HL-60 (cell line): Measurements from ENCODE around the gene CEP350.

Experiments used
- DNase-seq, 2 experiments: peaks; one replicate each; pipeline ENCODE4 v3.0.0-alpha.2; 2010 to 2020; ENCODE audit warnings: low read depth in 1 of 2, low spot score in 1 of 2
- H3K27ac ChIP-seq: fragments of 250-450 bp; sonication (Bioruptor Pico); replicated peaks from 2 replicates; pipeline ENCODE4 v1.5.1; 2020; ENCODE audit warnings: mild to moderate bottlenecking, moderate library complexity
- H3K27me3 ChIP-seq: fragments of 250-450 bp; sonication (Bioruptor Pico); 2 replicates; pipeline ENCODE4 v1.5.1; 2021; ENCODE audit warnings: mild to moderate bottlenecking, moderate library complexity; ENCODE audit not compliant: insufficient read depth, poor library complexity, severe bottlenecking
- H3K4me3 ChIP-seq: replicated peaks from 2 replicates; pipeline ENCODE4 v1.5.1; 2011; ENCODE audit warnings: mild to moderate bottlenecking, control low read depth, low read length; ENCODE audit not compliant: insufficient read depth
- GABPA ChIP-seq: IDR thresholded peaks from 2 replicates; pipeline ENCODE4 v1.6.1; 2012; ENCODE audit warnings: low read depth
- POLR2AphosphoS5 ChIP-seq: IDR thresholded peaks from 2 replicates; pipeline ENCODE4 v1.6.1; 2012; ENCODE audit warnings: low read depth
- REST ChIP-seq: IDR thresholded peaks from 2 replicates; pipeline ENCODE4 v1.6.1; 2012; ENCODE audit warnings: low read depth; ENCODE audit not compliant: insufficient replicate concordance
- SPI1 ChIP-seq: IDR thresholded peaks from 2 replicates; pipeline ENCODE4 v1.6.1; 2012; ENCODE audit warnings: low read depth, mild to moderate bottlenecking, borderline replicate concordance
- TF ChIP-seq, protein P1 (sequence below): IDR thresholded peaks from one replicate; pipeline ENCODE4 v1.5.1; 2011; ENCODE audit warnings: low read length, control low read depth, inconsistent platforms; ENCODE audit not compliant: insufficient read depth

The CEP350 gene

DNA sequence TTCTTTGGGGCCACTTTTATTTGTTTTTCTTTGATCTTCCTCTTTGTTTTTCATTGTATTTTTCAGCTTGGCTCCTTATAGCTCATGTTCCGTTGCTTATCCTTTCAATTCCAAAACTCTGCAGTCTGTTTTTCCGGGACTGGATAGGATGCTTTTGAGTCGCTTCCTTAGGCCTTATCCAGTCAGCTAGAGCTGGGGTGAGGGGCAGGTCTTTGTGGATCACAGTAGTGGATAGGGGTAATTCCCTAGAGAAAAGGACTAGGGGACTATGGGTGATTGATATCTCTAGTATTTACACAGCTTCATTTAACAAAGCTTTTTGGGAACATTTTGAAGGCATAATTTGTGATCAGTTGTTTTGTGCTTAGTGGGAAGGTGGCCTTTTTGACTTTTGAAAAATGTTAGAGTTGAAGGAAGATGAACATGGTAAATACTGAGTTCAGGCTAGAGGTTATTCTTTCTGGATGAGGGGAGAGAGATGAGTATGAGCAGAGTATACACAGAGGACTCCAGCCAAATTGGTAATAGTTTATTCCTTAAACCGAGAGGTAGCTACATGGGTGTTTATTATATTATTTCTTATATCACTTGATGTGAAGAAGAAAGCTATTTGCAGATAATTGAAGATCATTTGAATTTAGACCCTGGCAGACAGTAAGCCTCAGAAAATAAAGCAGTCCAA is 22.5 kb downstream of the CEP350 start:
- Histone ChIP-seq H3K4me3 (no peak overlapping the region), H3K27me3 (no peaks in the 10 kb centered on the region), H3K27ac (no peak overlapping the region)
- no peak for DNase-seq
- TF ChIP-seq REST (no peak), POLR2AphosphoS5 (no peak)
- TF ChIP-seq, protein P1, sequence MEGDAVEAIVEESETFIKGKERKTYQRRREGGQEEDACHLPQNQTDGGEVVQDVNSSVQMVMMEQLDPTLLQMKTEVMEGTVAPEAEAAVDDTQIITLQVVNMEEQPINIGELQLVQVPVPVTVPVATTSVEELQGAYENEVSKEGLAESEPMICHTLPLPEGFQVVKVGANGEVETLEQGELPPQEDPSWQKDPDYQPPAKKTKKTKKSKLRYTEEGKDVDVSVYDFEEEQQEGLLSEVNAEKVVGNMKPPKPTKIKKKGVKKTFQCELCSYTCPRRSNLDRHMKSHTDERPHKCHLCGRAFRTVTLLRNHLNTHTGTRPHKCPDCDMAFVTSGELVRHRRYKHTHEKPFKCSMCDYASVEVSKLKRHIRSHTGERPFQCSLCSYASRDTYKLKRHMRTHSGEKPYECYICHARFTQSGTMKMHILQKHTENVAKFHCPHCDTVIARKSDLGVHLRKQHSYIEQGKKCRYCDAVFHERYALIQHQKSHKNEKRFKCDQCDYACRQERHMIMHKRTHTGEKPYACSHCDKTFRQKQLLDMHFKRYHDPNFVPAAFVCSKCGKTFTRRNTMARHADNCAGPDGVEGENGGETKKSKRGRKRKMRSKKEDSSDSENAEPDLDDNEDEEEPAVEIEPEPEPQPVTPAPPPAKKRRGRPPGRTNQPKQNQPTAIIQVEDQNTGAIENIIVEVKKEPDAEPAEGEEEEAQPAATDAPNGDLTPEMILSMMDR = no peak

- no peak for TF ChIP-seq REST
- TF ChIP-seq, protein P1 = no peak
- no peak for TF ChIP-seq GABPA
- no peak for TF ChIP-seq SPI1
- no peak for TF ChIP-seq POLR2AphosphoS5
- DNase-seq = no peak
- H3K27me3 ChIP-seq = no peaks in the 10 kb centered on the region
- H3K4me3 ChIP-seq = no peak overlapping the region
- H3K27ac ChIP-seq = no peak overlapping the region
These were observed 23.8 kb downstream of the CEP350 start for GRCh38 chr1:179978199-179979079.

DNA sequence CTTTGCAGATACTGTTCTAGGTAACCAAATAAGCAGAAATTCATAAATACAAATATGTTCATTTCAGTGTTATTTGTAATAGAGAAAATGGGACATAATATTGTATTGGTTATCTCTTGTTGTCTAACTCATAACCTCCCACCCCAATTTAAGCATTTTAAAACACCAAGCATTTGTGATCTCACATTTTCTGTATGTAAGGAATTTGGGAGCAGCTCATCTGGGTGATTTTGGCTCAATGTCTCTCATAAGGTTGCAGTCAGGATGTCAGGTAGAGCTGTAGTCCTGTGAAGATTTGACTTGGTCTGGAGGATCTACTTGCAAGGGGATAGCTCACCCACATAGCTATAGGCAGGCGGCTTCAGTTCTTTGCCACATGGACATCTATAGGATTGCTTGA is 29.5 kb downstream of the CEP350 start:
- DNase-seq = no peak
- Histone ChIP-seq H3K27ac (no peak overlapping the region), H3K4me3 (no peak overlapping the region), H3K27me3 (no peaks in the 10 kb centered on the region)
- TF ChIP-seq, protein P1 = no peak
- TF ChIP-seq POLR2AphosphoS5 (no peak), SPI1 (no peak), GABPA (no peak), REST (no peak)
